Endothelial cell of umbilical vein (primary cell): Measurements from ENCODE around the gene ARL6IP6.

Experiments used
- CTCF ChIP-seq, 2 donors: IDR thresholded peaks; 1 replicate in 1 of 2; 2 replicates in 1 of 2; pipeline ENCODE4 v1.5.1; 2011; ENCODE audit warnings: low read length in 2 of 2, mild to moderate bottlenecking in 2 of 2, moderate library complexity in 2 of 2, control low read depth in 1 of 2, inconsistent platforms in 1 of 2, low read depth in 1 of 2; ENCODE audit not compliant: insufficient read depth in 1 of 2; ENCODE audit errors: extremely low read depth in 1 of 2
- POLR2A ChIP-seq: IDR thresholded peaks from 2 replicates; pipeline ENCODE4 v1.6.1; 2012; ENCODE audit warnings: low read depth, mild to moderate bottlenecking, control low read depth, low read length

GRCh38 chr2:152718909-152719645 lies 657 bp downstream of the ARL6IP6 start:
- no peak for TF ChIP-seq POLR2A
- TF ChIP-seq CTCF (IDR thresholded peaks at IDR 0.05; ENCODE audit: extremely low read depth in 1 of 2, insufficient read depth in 1 of 2, low read depth in 1 of 2, low read length in 2 of 2), result no peak
